Measurements from ENCODE around the gene UTP15. TPM values are rescaled to one million over a fixed set of nuclear protein-coding genes. Genes with fewer than 3 reads are reported as not detected.
A peak's percentile ranks its signal among the peaks of the same experiment; 100 is the strongest.

The UTP15 gene
- total RNA-seq, 2 experiments from 2014 or later = 30.6 to 34.6 TPM

DNA sequence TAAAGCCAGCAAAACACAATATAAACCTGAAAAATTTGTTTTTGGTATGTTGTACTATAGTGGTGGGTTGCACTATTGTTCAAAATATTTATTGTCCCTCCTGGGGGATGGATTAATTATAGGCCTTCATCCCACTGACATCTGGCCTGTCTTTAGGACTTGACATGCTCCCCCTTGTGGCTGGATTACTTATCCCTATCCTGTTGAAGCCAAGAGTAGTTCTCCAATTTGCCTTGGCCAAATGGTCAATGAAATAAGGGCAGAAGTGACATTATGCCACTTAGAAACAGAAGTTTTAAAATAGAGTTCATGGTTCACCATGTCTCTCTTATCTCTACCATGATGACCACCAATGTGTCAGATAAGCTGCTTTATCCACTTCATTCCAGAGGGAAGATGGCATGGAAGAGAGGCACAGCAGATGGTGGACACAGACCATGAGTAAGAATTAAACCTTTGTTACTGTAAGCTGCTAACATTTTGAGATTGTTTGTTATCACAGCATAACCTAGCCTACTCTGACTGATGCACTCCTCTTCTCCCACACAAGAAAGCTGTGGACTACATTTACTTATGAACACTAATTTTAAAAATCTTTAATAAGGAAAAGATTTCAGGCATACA lies 31.3 kb downstream of the UTP15 start:
- peaks cover 2% of the 10 kb centered on the region for H3K9me3 Mint-ChIP-seq
- ATAC-seq (no peak), DNase-seq (peak; percentile 29)
- intact Hi-C loops (cut with micrococcal nuclease) = no loop called here
- H3K36me3 Mint-ChIP-seq (ENCODE audit: low read depth) = no peaks in the 10 kb centered on the region
- ChIA-PET CTCF (interaction anchor here (0.8 to 2.2 kb wide), 12 partner anchors 10 to 198 kb away, joined by 3 to 20 read pairs (median 3); partner anchors contain the start of gene ARHGEF28), POLR2A (interaction anchor here (0.9 kb wide), 1 partner anchor 8 kb away, joined by 3 read pairs; no protein-coding TSS in a partner anchor)
- no peaks in the 10 kb centered on the region for H3K4me1 Mint-ChIP-seq (ENCODE audit: low read depth)
- no peaks in the 10 kb centered on the region for H3K27me3 Mint-ChIP-seq
- TF ChIP-seq, protein P1, sequence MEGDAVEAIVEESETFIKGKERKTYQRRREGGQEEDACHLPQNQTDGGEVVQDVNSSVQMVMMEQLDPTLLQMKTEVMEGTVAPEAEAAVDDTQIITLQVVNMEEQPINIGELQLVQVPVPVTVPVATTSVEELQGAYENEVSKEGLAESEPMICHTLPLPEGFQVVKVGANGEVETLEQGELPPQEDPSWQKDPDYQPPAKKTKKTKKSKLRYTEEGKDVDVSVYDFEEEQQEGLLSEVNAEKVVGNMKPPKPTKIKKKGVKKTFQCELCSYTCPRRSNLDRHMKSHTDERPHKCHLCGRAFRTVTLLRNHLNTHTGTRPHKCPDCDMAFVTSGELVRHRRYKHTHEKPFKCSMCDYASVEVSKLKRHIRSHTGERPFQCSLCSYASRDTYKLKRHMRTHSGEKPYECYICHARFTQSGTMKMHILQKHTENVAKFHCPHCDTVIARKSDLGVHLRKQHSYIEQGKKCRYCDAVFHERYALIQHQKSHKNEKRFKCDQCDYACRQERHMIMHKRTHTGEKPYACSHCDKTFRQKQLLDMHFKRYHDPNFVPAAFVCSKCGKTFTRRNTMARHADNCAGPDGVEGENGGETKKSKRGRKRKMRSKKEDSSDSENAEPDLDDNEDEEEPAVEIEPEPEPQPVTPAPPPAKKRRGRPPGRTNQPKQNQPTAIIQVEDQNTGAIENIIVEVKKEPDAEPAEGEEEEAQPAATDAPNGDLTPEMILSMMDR (IDR thresholded peaks at IDR 0.05) = peak; percentile 62
- no peak overlapping the region for H3K27ac Mint-ChIP-seq
- no peak overlapping the region for H3K4me3 Mint-ChIP-seq

DNA sequence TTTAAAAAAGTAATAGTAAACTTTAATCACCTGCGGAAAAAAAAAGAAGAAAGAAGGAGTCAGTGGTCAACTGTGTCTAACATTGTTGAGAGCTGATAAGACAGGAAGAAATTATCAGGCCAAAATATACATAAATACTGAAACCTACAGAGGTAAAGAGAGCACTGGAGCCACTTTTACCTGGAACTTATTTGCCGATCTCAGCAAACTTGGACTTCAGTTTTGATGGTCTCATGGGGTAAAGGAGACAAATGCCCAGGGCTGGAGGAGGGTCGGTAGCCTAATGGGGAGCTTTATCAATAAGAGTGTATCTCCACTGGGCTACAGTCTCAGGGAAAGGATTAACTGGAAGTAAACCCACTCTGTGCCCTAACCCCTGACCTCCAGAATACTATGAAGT lies 33.8 kb downstream of the UTP15 start:
- DNase-seq (no peak), ATAC-seq (no peak)
- Mint-ChIP-seq H3K27me3 (no peaks in the 10 kb centered on the region), H3K4me3 (no peak overlapping the region), H3K36me3 (ENCODE audit: low read depth) (no peaks in the 10 kb centered on the region), H3K4me1 (ENCODE audit: low read depth) (no peaks in the 10 kb centered on the region), H3K27ac (no peak overlapping the region), H3K9me3 (peaks cover 2% of the 10 kb centered on the region)
- POLR2A ChIA-PET = no interaction called here
- TF ChIP-seq, protein P1 (IDR thresholded peaks at IDR 0.05) = no peak
- intact Hi-C loops (cut with micrococcal nuclease) = no loop called here
- CTCF ChIA-PET = interaction anchor here (1.9 kb wide), 1 partner anchor 8 kb away, joined by 7 read pairs; no protein-coding TSS in a partner anchor

DNA sequence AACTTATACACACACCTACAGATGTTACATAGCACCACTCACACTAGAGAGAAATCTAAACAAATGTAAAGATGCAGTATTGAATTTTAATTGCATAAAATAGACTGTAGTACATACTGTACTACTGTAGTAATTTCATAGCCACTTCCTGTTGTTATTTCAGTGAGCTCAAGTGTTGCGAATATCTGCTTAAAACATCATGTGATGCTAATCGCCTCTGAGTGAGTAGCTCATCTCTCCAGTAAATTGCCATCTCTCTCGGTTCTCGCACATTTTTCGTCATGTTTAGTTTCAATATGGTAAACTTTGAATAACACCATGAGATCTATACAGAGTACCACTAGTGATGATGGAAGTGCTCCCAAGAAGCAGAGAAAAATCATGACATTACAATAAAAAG lies 38.5 kb downstream of the UTP15 start:
- ChIA-PET POLR2A (no interaction called here), CTCF (interaction anchor here (3.8 kb wide), 1 partner anchor 13 kb away, joined by 16 read pairs; no protein-coding TSS in a partner anchor)
- DNase-seq (no peak), ATAC-seq (no peak)
- H3K4me3 Mint-ChIP-seq = no peak overlapping the region
- no peaks in the 10 kb centered on the region for H3K36me3 Mint-ChIP-seq (ENCODE audit: low read depth)
- intact Hi-C loops (cut with micrococcal nuclease) = no loop called here
- H3K27ac Mint-ChIP-seq = no peak overlapping the region
- no peaks in the 10 kb centered on the region for H3K27me3 Mint-ChIP-seq
- TF ChIP-seq, protein P1 (IDR thresholded peaks at IDR 0.05) = no peak
- peaks cover 2% of the 10 kb centered on the region for H3K9me3 Mint-ChIP-seq
- H3K4me1 Mint-ChIP-seq (ENCODE audit: low read depth) = no peaks in the 10 kb centered on the region

DNA sequence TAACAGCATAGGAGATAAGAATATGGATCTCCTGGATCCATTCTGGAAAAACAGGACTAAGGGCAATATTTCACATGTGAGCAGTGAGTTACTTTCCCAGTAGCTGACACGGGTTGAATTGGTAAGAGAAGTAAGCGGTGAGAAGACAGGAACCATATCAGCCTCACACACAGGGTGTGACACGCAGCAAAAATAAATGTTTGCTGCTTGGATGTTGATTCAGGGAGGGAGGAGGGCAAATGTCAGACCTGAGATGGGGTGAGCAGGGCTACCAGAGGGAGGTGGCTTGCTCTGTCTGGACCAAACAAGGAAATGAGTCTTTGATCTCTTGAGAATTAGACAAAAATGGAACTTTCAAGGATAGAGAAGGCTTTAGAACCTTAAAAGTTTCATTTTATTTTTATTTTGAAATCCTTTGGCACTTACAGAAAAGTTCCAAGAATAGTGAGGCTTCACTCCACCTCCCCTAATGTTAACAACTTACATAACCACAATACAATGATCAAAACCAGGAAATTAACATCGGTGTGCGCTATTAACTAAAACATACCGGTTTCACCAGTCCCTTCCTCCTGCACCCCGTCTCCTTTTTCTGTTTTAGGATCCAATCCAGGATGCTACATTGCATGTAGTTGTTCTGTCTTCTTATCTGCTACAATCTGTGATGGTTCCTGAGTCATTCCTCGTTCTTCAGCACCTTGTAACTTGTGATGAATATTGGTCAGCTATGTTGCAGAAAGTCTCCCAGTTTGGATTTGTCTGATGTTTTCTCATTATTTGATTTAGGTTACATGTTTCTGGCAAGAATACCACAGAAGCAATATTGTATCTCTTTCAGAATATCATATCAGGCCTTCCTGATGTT lies 39.9 kb downstream of the UTP15 start:
- intact Hi-C loops (cut with micrococcal nuclease) = no loop called here
- TF ChIP-seq, protein P1 (IDR thresholded peaks at IDR 0.05) = no peak
- POLR2A ChIA-PET = no interaction called here
- H3K4me3 Mint-ChIP-seq = no peak overlapping the region
- DNase-seq = no peak
- peaks cover 2% of the 10 kb centered on the region for H3K9me3 Mint-ChIP-seq
- H3K36me3 Mint-ChIP-seq (ENCODE audit: low read depth) = no peaks in the 10 kb centered on the region
- CTCF ChIA-PET = no interaction called here
- no peak for ATAC-seq
- H3K27me3 Mint-ChIP-seq = peaks cover 2% of the 10 kb centered on the region
- H3K4me1 Mint-ChIP-seq (ENCODE audit: low read depth) = no peaks in the 10 kb centered on the region
- H3K27ac Mint-ChIP-seq = no peak overlapping the region

All from activated CD8-positive, alpha-beta T cell treated with anti-CD3 and anti-CD28 coated beads for 36 hours (primary cell).